Measurements from ENCODE around the gene GRK5. TPM values are rescaled to one million over a fixed set of nuclear protein-coding genes. Genes with fewer than 3 reads are reported as not detected.
A peak's percentile ranks its signal among the peaks of the same experiment; 100 is the strongest.

The GRK5 gene
- total RNA-seq, 5 donors from 2014 or later (not counting 1 experiment from before 2014, with no cell fraction given) = 21.7 to 36.8 (median 30.6) TPM

DNA sequence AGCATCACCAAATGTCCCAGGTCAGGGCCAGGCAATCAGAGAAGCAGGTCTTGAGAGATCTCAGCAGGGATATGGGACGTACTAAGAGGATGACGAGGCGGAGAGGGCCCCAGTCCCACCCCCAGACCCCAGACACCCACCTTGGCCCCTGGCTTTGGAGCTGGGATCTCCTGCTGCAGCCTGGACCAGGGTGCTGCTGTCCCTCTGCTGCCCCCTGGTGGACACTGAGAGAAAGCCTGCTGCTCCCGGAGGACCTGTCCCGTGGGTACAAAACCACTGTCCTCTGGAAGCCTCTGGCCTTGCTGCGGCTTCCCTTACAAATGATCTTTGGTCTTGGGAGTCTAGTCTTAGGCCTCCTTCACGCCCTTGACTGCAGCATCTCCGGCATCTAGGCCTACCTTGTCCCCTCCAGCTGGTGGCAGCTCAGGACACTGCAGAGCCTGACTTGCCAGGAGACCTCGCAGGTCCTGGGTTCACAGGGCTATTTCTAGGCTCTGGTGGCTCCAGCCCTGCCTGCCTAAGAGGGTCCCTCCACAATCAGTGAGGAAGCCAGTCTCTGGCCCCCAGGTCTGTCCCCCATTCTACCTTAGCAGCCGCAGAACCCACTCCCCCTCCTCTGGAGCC is 238.1 kb downstream of the GRK5 start:
- DNase-seq (peak; percentile 47 to 92 (median 77)), ATAC-seq (replicated peaks in 1 of 4) (peak; percentile 78 to 85 (median 82))
- CTCF ChIA-PET = interaction anchor here (0.5 to 1.0 kb wide), 7 partner anchors 221 to 344 kb away, joined by 3 to 9 read pairs (median 4); partner anchors contain the start of gene GRK5 (in 1 of the 2)
- Mint-ChIP-seq H3K4me1 (peaks cover 10 to 16% (median 14%) of the 10 kb centered on the region in 3 donors), H3K9me3 (no peaks in the 10 kb centered on the region), H3K27me3 (no peaks in the 10 kb centered on the region), H3K36me3 (peaks cover 16% of the 10 kb centered on the region), H3K27ac (no peak overlapping the region), H3K4me3 (no peak overlapping the region)
- Histone ChIP-seq H3K4me1 (ENCODE audit: control insufficient read depth in 1 of 2, extremely low read depth in 1 of 2, insufficient read depth in 2 of 2, low read length in 2 of 2) (peaks cover 0 to 15% of the 10 kb centered on the region in 2 experiments), H3K27me3 (replicated peaks in 1 of 2; ENCODE audit: control insufficient read depth in 2 of 2, extremely low read depth in 1 of 2, insufficient read depth in 2 of 2, low read length in 1 of 2) (peaks cover 0 to 5% of the 10 kb centered on the region in 2 experiments), H3K27ac (ENCODE audit: low read length) (no peak overlapping the region), H3K36me3 (ENCODE audit: control insufficient read depth in 2 of 2, extremely low read depth in 1 of 2, insufficient read depth in 1 of 2, low read length in 1 of 2) (peaks cover 14 to 19% of the 10 kb centered on the region in 2 donors), H3K4me3 (ENCODE audit: control insufficient read depth in 1 of 2, extremely low read depth in 1 of 2, low read length in 1 of 2) (no peak overlapping the region), H3K9me3 (no peaks in the 10 kb centered on the region)
- WGBS (ENCODE audit: insufficient coverage) = 34% methylated on average over 7 of the region's 10 CpGs
- POLR2A ChIA-PET = interaction anchor here in 1 of 2 donors (1.1 kb wide), 1 partner anchor 238 kb away, joined by 3 read pairs; no protein-coding TSS in a partner anchor

GRCh38 chr10:119445935-119446317 is 238.6 kb downstream of the GRK5 start:
- Mint-ChIP-seq H3K4me3 (no peak overlapping the region), H3K4me1 (peaks cover 10 to 16% (median 14%) of the 10 kb centered on the region in 3 donors), H3K36me3 (peaks cover 16% of the 10 kb centered on the region), H3K27ac (no peak overlapping the region), H3K9me3 (no peaks in the 10 kb centered on the region), H3K27me3 (no peaks in the 10 kb centered on the region)
- no peak for DNase-seq
- Histone ChIP-seq H3K9me3 (no peaks in the 10 kb centered on the region), H3K36me3 (ENCODE audit: control insufficient read depth in 2 of 2, extremely low read depth in 1 of 2, insufficient read depth in 1 of 2, low read length in 1 of 2) (peaks cover 14 to 19% of the 10 kb centered on the region in 2 donors), H3K27me3 (replicated peaks in 1 of 2; ENCODE audit: control insufficient read depth in 2 of 2, extremely low read depth in 1 of 2, insufficient read depth in 2 of 2, low read length in 1 of 2) (peaks cover 0 to 5% of the 10 kb centered on the region in 2 experiments), H3K4me1 (ENCODE audit: control insufficient read depth in 1 of 2, extremely low read depth in 1 of 2, insufficient read depth in 2 of 2, low read length in 2 of 2) (peaks cover 0 to 15% of the 10 kb centered on the region in 2 experiments), H3K27ac (ENCODE audit: low read length) (no peak overlapping the region), H3K4me3 (ENCODE audit: control insufficient read depth in 1 of 2, extremely low read depth in 1 of 2, low read length in 1 of 2) (no peak overlapping the region)
- ChIA-PET CTCF (interaction anchor here (0.5 to 1.0 kb wide), 4 partner anchors 221 to 247 kb away, joined by 3 to 9 read pairs (median 6); partner anchors contain the start of gene GRK5 (in 1 of the 2)), POLR2A (interaction anchor here in 1 of 2 donors (1.1 kb wide), 1 partner anchor 239 kb away, joined by 3 read pairs; no protein-coding TSS in a partner anchor)
- WGBS (ENCODE audit: insufficient coverage) = 91% methylated on average over 5 of the region's 5 CpGs
- no peak for ATAC-seq (replicated peaks in 1 of 4)

DNA sequence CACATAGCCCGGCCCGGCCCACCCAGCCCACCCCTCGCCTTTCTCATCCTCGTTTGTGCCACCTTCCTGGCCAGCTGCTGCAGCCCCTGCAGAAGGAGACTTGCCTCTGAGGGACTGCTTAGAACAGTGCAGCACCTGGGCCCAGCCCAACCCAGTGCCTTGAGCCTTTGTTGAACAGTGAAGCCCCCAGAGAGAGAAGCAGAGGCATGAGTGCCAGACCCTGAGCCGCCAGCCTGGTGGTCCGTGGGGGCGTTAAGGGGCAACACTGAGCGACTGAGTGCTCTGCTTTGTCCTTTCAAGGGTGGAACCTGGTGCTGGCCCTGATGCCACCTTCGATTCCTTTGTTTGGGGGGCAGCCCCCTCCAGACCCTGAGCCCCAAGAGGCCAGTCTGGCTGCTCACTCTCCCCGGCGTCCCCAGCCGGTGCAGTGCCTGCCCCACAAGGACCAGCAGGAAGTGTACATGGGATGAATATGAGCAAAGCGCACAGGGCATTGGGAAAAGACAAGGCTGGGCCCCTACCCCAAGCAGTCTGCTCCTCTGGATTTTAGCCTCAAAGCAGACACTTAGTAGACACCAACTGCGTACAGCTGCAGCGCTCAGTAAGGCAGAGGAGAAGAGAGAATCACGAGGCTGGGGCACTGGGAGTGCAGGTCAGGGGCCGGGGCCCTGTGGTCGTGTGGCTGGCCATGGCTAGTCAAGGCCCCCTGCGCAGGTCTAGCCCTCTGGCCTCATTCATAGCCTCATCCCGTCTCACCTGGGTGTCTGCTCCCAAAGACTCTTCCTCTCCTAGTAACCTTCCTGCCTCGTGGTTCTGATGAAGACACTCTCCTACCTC is 239.3 kb downstream of the GRK5 start:
- WGBS (ENCODE audit: insufficient coverage) = 88% methylated on average over 19 of the region's 21 CpGs
- DNase-seq (no peak), ATAC-seq (replicated peaks in 1 of 4) (no peak)
- Histone ChIP-seq H3K9me3 (no peaks in the 10 kb centered on the region), H3K27me3 (replicated peaks in 1 of 2; ENCODE audit: control insufficient read depth in 2 of 2, extremely low read depth in 1 of 2, insufficient read depth in 2 of 2, low read length in 1 of 2) (peaks cover 0 to 5% of the 10 kb centered on the region in 2 experiments), H3K4me3 (ENCODE audit: control insufficient read depth in 1 of 2, extremely low read depth in 1 of 2, low read length in 1 of 2) (no peak overlapping the region), H3K4me1 (ENCODE audit: control insufficient read depth in 1 of 2, extremely low read depth in 1 of 2, insufficient read depth in 2 of 2, low read length in 2 of 2) (peaks cover 0 to 15% of the 10 kb centered on the region in 2 experiments), H3K36me3 (ENCODE audit: control insufficient read depth in 2 of 2, extremely low read depth in 1 of 2, insufficient read depth in 1 of 2, low read length in 1 of 2) (peaks cover 14 to 22% of the 10 kb centered on the region in 2 donors), H3K27ac (ENCODE audit: low read length) (no peak overlapping the region)
- peaks cover 10 to 16% (median 14%) of the 10 kb centered on the region in 3 donors for H3K4me1 Mint-ChIP-seq
- H3K9me3 Mint-ChIP-seq = no peaks in the 10 kb centered on the region
- ChIA-PET POLR2A (no interaction called here), CTCF (no interaction called here)
- peaks cover 12% of the 10 kb centered on the region for H3K36me3 Mint-ChIP-seq
- no peaks in the 10 kb centered on the region for H3K27me3 Mint-ChIP-seq
- H3K4me3 Mint-ChIP-seq = no peak overlapping the region
- no peak overlapping the region for H3K27ac Mint-ChIP-seq

GRCh38 chr10:119447421-119447820 is 240.1 kb downstream of the GRK5 start:
- ChIA-PET CTCF (interaction anchor here in 1 of 2 donors (0.5 kb wide), 2 partner anchors 161 to 240 kb away, joined by 3 to 6 read pairs; partner anchors contain the start of gene GRK5), POLR2A (no interaction called here)
- Mint-ChIP-seq H3K4me1 (peaks cover 10 to 16% (median 14%) of the 10 kb centered on the region in 3 donors), H3K27ac (no peak overlapping the region), H3K36me3 (peaks cover 12% of the 10 kb centered on the region), H3K9me3 (no peaks in the 10 kb centered on the region), H3K4me3 (no peak overlapping the region), H3K27me3 (no peaks in the 10 kb centered on the region)
- no peak for DNase-seq
- peaks cover 0 to 15% of the 10 kb centered on the region in 2 experiments for H3K4me1 ChIP-seq (ENCODE audit: control insufficient read depth in 1 of 2, extremely low read depth in 1 of 2, insufficient read depth in 2 of 2, low read length in 2 of 2)
- H3K27ac ChIP-seq (ENCODE audit: low read length) = no peak overlapping the region
- ATAC-seq (replicated peaks in 1 of 4) = no peak
- H3K4me3 ChIP-seq (ENCODE audit: control insufficient read depth in 1 of 2, extremely low read depth in 1 of 2, low read length in 1 of 2) = no peak overlapping the region
- H3K36me3 ChIP-seq (ENCODE audit: control insufficient read depth in 2 of 2, extremely low read depth in 1 of 2, insufficient read depth in 1 of 2, low read length in 1 of 2) = peaks cover 14 to 24% of the 10 kb centered on the region in 2 donors
- H3K27me3 ChIP-seq (replicated peaks in 1 of 2; ENCODE audit: control insufficient read depth in 2 of 2, extremely low read depth in 1 of 2, insufficient read depth in 2 of 2, low read length in 1 of 2) = peaks cover 0 to 5% of the 10 kb centered on the region in 2 experiments
- WGBS (ENCODE audit: insufficient coverage) = 84% methylated on average over 7 of the region's 7 CpGs
- H3K9me3 ChIP-seq = no peaks in the 10 kb centered on the region

GRCh38 chr10:119447823-119448546 is 240.6 kb downstream of the GRK5 start:
- no peak overlapping the region for H3K27ac Mint-ChIP-seq

More at GRCh38 chr10:119447823-119448546, 240.6 kb downstream of the GRK5 start:
- no peaks in the 10 kb centered on the region for H3K9me3 Mint-ChIP-seq
- H3K4me3 Mint-ChIP-seq = no peak overlapping the region
- DNase-seq (no peak), ATAC-seq (replicated peaks in 1 of 4) (no peak)
- Histone ChIP-seq H3K36me3 (ENCODE audit: control insufficient read depth in 2 of 2, extremely low read depth in 1 of 2, insufficient read depth in 1 of 2, low read length in 1 of 2) (peaks cover 15 to 25% of the 10 kb centered on the region in 2 donors), H3K9me3 (no peaks in the 10 kb centered on the region), H3K4me3 (ENCODE audit: control insufficient read depth in 1 of 2, extremely low read depth in 1 of 2, low read length in 1 of 2) (no peak overlapping the region), H3K27ac (ENCODE audit: low read length) (no peak overlapping the region), H3K4me1 (ENCODE audit: control insufficient read depth in 1 of 2, extremely low read depth in 1 of 2, insufficient read depth in 2 of 2, low read length in 2 of 2) (peaks cover 0 to 15% of the 10 kb centered on the region in 2 experiments), H3K27me3 (replicated peaks in 1 of 2; ENCODE audit: control insufficient read depth in 2 of 2, extremely low read depth in 1 of 2, insufficient read depth in 2 of 2, low read length in 1 of 2) (peaks cover 0 to 5% of the 10 kb centered on the region in 2 experiments)
- peaks cover 10 to 16% (median 11%) of the 10 kb centered on the region in 3 donors for H3K4me1 Mint-ChIP-seq
- 88% methylated on average over 16 of the region's 18 CpGs for WGBS (ENCODE audit: insufficient coverage)
- ChIA-PET CTCF (interaction anchor here in 1 of 2 donors (0.5 kb wide), 1 partner anchor 161 kb away, joined by 3 read pairs; no protein-coding TSS in a partner anchor), POLR2A (interaction anchor here in 1 of 2 donors (0.7 kb wide), 1 partner anchor 19 kb away, joined by 4 read pairs; no protein-coding TSS in a partner anchor)
- peaks cover 12% of the 10 kb centered on the region for H3K36me3 Mint-ChIP-seq
- H3K27me3 Mint-ChIP-seq = no peaks in the 10 kb centered on the region
